Peyer's patch (tissue), 4 donors: ENCODE results near the gene CPXM2. TPM values are rescaled to one million over a fixed set of nuclear protein-coding genes. Genes with fewer than 3 reads are reported as not detected.

Experiments used
- DNase-seq, 3 donors: peaks; one replicate each; pipeline ENCODE4 v3.0.0-alpha.2; 2017 to 2019
- H3K27ac ChIP-seq, 4 donors: fragments of 200-600 bp; sonication (generic); one replicate each; pipeline ENCODE4 v1.5.1; 2016 to 2019
- H3K27me3 ChIP-seq, 2 donors: fragments of 200-600 bp; sonication (generic); one replicate each; pipeline ENCODE4 v1.5.1; 2019
- H3K36me3 ChIP-seq, 3 donors: fragments of 200-600 bp; sonication (generic); one replicate each; pipeline ENCODE4 v1.5.1; 2016 to 2019
- H3K4me1 ChIP-seq, 4 donors: fragments of 200-600 bp; sonication (generic); one replicate each; pipeline ENCODE4 v1.5.1; 2016 to 2019
- H3K4me3 ChIP-seq, 4 donors: fragments of 200-600 bp; sonication (generic); 1 replicate in 3 of 4; 2 replicates in 1 of 4; pipeline ENCODE4 v1.5.1; 2016 to 2019; ENCODE audit warnings: mild to moderate bottlenecking in 1 of 4
- H3K9me3 ChIP-seq, 4 donors: fragments of 200-600 bp; sonication (generic); one replicate each; pipeline ENCODE4 v1.5.1; 2016 to 2019; ENCODE audit warnings: mild to moderate bottlenecking in 1 of 4
- POLR2A ChIP-seq, 2 donors: fragments of 450-650 bp; IDR thresholded peaks; one replicate each; pipeline ENCODE4 v1.5.1; 2017; ENCODE audit warnings: antibody characterized with exemption in 2 of 2, mild to moderate bottlenecking in 2 of 2, moderate library complexity in 2 of 2
- total RNA-seq, 4 donors: library from RNA; depleted of rRNA; stranded (reverse); fragments of >200 nt; gene quantifications; one replicate each; pipeline ENCODE4 v1.1.0, GENCODE V29; 2016
- TF ChIP-seq, protein P1 (sequence below), 6 experiments: fragments of 450-650 bp in 4 of 6; fragments of 200-600 bp in 2 of 6; sonication (generic) in 1 of 6; IDR thresholded peaks; one replicate each; pipeline ENCODE4 v1.5.1; 2017 to 2019; ENCODE audit warnings: antibody characterized with exemption in 6 of 6, mild to moderate bottlenecking in 3 of 6, moderate library complexity in 1 of 6

The CPXM2 gene
- total RNA-seq, 4 donors from 2014 or later = 5.6 to 18.2 (median 7.7) TPM

DNA sequence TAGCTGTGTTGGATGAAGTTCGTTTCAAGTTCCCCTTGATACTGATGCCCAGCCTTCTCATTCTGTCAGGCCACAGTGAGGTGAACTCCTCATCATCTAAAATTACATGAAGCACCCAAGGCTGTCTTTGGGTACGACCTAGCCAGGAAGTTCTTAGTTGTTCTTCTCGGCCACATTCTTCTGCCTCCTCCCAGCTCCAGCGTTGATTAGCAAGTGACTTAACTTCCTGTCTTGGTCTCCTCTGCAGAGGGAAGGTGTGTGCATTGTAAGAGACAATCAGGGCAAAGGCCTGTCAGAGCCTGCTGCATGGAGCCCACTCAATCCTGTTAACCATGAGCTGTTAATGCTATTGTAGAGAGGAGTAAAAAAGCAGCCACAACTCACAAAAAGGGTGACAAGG lies 43.2 kb upstream of the CPXM2 start:
- no peak for DNase-seq
- TF ChIP-seq, protein P1, sequence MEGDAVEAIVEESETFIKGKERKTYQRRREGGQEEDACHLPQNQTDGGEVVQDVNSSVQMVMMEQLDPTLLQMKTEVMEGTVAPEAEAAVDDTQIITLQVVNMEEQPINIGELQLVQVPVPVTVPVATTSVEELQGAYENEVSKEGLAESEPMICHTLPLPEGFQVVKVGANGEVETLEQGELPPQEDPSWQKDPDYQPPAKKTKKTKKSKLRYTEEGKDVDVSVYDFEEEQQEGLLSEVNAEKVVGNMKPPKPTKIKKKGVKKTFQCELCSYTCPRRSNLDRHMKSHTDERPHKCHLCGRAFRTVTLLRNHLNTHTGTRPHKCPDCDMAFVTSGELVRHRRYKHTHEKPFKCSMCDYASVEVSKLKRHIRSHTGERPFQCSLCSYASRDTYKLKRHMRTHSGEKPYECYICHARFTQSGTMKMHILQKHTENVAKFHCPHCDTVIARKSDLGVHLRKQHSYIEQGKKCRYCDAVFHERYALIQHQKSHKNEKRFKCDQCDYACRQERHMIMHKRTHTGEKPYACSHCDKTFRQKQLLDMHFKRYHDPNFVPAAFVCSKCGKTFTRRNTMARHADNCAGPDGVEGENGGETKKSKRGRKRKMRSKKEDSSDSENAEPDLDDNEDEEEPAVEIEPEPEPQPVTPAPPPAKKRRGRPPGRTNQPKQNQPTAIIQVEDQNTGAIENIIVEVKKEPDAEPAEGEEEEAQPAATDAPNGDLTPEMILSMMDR (IDR thresholded peaks at IDR 0.05) = no peak
- TF ChIP-seq POLR2A (IDR thresholded peaks at IDR 0.05) = no peak
- Histone ChIP-seq H3K9me3 (peaks cover 0 to 3% (median 0%) of the 10 kb centered on the region in 4 donors), H3K27me3 (no peaks in the 10 kb centered on the region), H3K27ac (no peak overlapping the region), H3K4me3 (no peak overlapping the region), H3K4me1 (no peaks in the 10 kb centered on the region), H3K36me3 (no peaks in the 10 kb centered on the region)

DNA sequence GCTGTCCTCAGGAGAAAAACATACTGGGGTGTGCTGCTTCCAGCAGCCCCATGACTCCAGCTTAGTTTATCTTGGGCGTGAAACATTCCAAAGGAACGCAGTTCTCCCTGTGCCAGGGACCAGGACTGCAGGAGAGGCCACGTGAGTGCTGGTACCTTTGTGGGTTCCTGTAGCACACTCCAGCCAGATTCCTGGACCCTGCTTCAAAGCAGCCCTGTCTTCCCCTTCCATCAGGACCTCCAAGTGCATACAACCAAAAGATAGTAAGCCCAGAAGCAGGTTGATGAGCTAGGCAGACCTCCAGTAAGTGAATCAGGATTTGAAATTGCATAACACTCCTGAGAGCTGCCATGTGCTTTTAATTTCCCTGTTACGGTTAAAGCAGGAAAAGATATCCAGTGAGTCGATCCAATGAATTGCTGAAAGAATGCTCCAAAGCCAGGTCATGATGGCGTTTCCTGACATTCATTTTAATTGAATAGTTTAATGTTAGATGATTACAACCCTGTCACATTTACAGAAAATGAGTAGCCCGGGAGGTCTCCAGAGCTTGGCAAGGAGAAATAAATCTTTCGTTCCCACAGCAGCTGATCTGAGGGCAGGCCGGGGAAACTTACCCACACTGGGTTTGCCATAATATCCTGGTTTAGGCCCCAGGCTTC lies 38.9 kb upstream of the CPXM2 start:
- peak overlapping the region in 1 of 4 donors; percentile 42 for H3K27ac ChIP-seq
- H3K36me3 ChIP-seq = no peaks in the 10 kb centered on the region
- no peaks in the 10 kb centered on the region for H3K27me3 ChIP-seq
- DNase-seq = no peak
- TF ChIP-seq, protein P1 (IDR thresholded peaks at IDR 0.05) = no peak
- TF ChIP-seq POLR2A (IDR thresholded peaks at IDR 0.05) = no peak
- no peaks in the 10 kb centered on the region for H3K4me1 ChIP-seq
- H3K4me3 ChIP-seq = no peak overlapping the region
- H3K9me3 ChIP-seq = peaks cover 0 to 7% (median 0%) of the 10 kb centered on the region in 4 donors

DNA sequence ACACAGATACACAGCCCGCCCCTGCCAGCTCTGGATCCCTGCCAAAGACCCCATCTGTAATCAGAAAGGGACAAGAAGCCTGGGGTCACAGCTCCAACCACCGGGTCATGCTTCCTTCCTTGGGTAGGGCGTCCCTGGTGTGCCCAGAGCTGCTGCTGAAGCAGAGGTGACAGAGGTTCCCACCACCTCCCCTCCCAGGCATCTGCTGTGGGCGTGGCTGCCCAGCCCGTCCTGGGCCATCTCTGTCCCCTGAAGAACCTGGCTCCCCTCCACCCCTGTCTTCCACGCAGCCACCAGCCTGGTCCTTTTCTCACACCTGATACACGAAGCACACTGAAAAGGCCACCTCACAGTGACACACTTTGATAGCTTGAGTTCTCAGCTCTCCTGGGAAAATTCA lies 38.2 kb upstream of the CPXM2 start:
- Histone ChIP-seq H3K9me3 (peaks cover 0 to 7% (median 0%) of the 10 kb centered on the region in 4 donors), H3K27me3 (no peaks in the 10 kb centered on the region), H3K36me3 (no peaks in the 10 kb centered on the region), H3K27ac (peak overlapping the region in 1 of 4 donors; percentile 42), H3K4me3 (no peak overlapping the region), H3K4me1 (no peaks in the 10 kb centered on the region)
- TF ChIP-seq, protein P1 (IDR thresholded peaks at IDR 0.05) = no peak
- no peak for TF ChIP-seq POLR2A (IDR thresholded peaks at IDR 0.05)
- no peak for DNase-seq

GRCh38 chr10:123928427-123928826 lies 36.8 kb upstream of the CPXM2 start:
- Histone ChIP-seq H3K4me3 (no peak overlapping the region), H3K36me3 (no peaks in the 10 kb centered on the region), H3K27ac (no peak overlapping the region), H3K27me3 (no peaks in the 10 kb centered on the region), H3K9me3 (peaks cover 0 to 7% (median 0%) of the 10 kb centered on the region in 4 donors), H3K4me1 (no peaks in the 10 kb centered on the region)
- TF ChIP-seq POLR2A (IDR thresholded peaks at IDR 0.05) = no peak
- TF ChIP-seq, protein P1 (IDR thresholded peaks at IDR 0.05) = no peak
- no peak for DNase-seq

- Histone ChIP-seq H3K4me1 (no peaks in the 10 kb centered on the region), H3K36me3 (no peaks in the 10 kb centered on the region), H3K9me3 (peaks cover 0 to 4% (median 0%) of the 10 kb centered on the region in 4 donors), H3K4me3 (no peak overlapping the region), H3K27me3 (no peaks in the 10 kb centered on the region), H3K27ac (no peak overlapping the region)
- TF ChIP-seq, protein P1 (IDR thresholded peaks at IDR 0.05) = no peak
- TF ChIP-seq POLR2A (IDR thresholded peaks at IDR 0.05) = no peak
- no peak for DNase-seq
These were observed 35.0 kb upstream of the CPXM2 start for GRCh38 chr10:123926401-123927264.
